A549 (cell line): ENCODE data around the gene RGP1. TPM values are rescaled to one million over a fixed set of nuclear protein-coding genes. Genes with fewer than 3 reads are reported as not detected.

Source experiments
- ATAC-seq, 2 experiments: fragments of 200-7000 bp in 1 of 2; fragments of >200 bp in 1 of 2; cut with Nextera tagmentation in 1 of 2; cut with Tn5 transposase in 1 of 2; 3 replicates each; pipeline versions ENCODE4 v1.8.0 to v1.9.1; 2018 to 2020; ENCODE audit warnings: mild to moderate bottlenecking in 1 of 2, moderate library complexity in 1 of 2
- CTCF ChIA-PET: fragments of 300-600 bp; sonication (Branson Sonifier 250); formaldehyde crosslinking; extraction: SDS; loops from one replicate; lab custom pipeline; 2021; ENCODE audit warnings: antibody characterized with exemption, inconsistent platforms; lab: Yijun Ruan, JAX
- POLR2A ChIA-PET: fragments of 350-600 bp; formaldehyde crosslinking; extraction: SDS; loops from one replicate; lab custom pipeline; 2021; ENCODE audit warnings: antibody characterized with exemption, inconsistent platforms; lab: Yijun Ruan, JAX
- DNase-seq, 2 experiments: peaks; one replicate each; pipeline versions ENCODE4 v3.0.0 to v3.0.0-alpha.2; 2011 to 2016; ENCODE audit warnings: low read depth in 1 of 2, low spot score in 1 of 2
- FAIRE-seq: peaks from 2 replicates; lab custom pipeline; 2011; peaks lifted over from hg19 to GRCh38; lab: Jason Lieb, UNC
- H3K27ac ChIP-seq, 2 experiments: fragments of >200 bp; sonication (Bioruptor Twin); formaldehyde crosslinking; 3 replicates each; pipeline ENCODE4 v1.5.1; 2016 to 2017
- H3K4me1 ChIP-seq: fragments of >200 bp; sonication (Bioruptor Twin); formaldehyde crosslinking; 3 replicates; pipeline ENCODE4 v1.6.1; 2016
- H3K4me2 ChIP-seq: fragments of >200 bp; sonication (Bioruptor Twin); formaldehyde crosslinking; 3 replicates; pipeline ENCODE4 v1.6.1; 2016
- H3K4me3 ChIP-seq: fragments of >200 bp; sonication (Bioruptor Twin); formaldehyde crosslinking; 3 replicates; pipeline ENCODE4 v1.5.1; 2016
- H3K9me3 ChIP-seq: fragments of >200 bp; sonication (Bioruptor Twin); formaldehyde crosslinking; 3 replicates; pipeline ENCODE4 v1.6.1; 2016
- POLR2AphosphoS2 ChIP-seq: conservative IDR thresholded peaks from 2 replicates; pipeline ENCODE4 v1.6.1; 2012; ENCODE audit warnings: low read length, improper control_type of control experiment, inconsistent platforms
- TP53 ChIP-seq: fragments of 250-450 bp; sonication (Bioruptor Pico); IDR thresholded peaks from 2 replicates; pipeline ENCODE4 v1.5.0; 2021; ENCODE audit warnings: mild to moderate bottlenecking, moderate library complexity
- WGBS: methylation state at CpG from one replicate; pipeline ENCODE4 v1.1.6; 2017; ENCODE audit errors: missing lambda C conversion rate; 5-methylcytosine and 5-hydroxymethylcytosine counted together
- polyA plus RNA-seq, 4 experiments: library from polyadenylated mRNA; depleted of rRNA in 3 of 4; stranded (reverse); fragments of >200 nt; fragmentation: RNase III in 1 of 4; extraction: RNeasy Plus Mini Kit Qiagen cat#74134 plus additional on column Dnase treatment in 1 of 4; gene quantifications; 2 replicates in 3 of 4; 3 replicates in 1 of 4; pipeline ENCODE4 v1.2.3, GENCODE V29; 2011 to 2017
- small RNA-seq, 6 experiments: library from RNA; depleted of rRNA; stranded (forward); fragments of <200 nt; gene quantifications; one replicate each; pipeline ENCODE3, GENCODE V24; 2012
- TF ChIP-seq, protein P1 (sequence below): fragments of >200 bp; sonication (Bioruptor Twin); formaldehyde crosslinking; IDR thresholded peaks from 2 replicates; pipeline ENCODE4 v1.6.1; 2016

The RGP1 gene
- polyA plus RNA-seq, 2 of the 4 experiments (the other 2 are of a cell fraction) = 16.1 to 16.6 TPM

GRCh38 chr9:35806101-35806500 lies 57.0 kb downstream of the RGP1 start:
- no peaks in the 10 kb centered on the region for H3K9me3 ChIP-seq
- H3K27ac ChIP-seq = no peak overlapping the region
- no peaks in the 10 kb centered on the region for H3K4me1 ChIP-seq
- FAIRE-seq (no peak), ATAC-seq (no peak)
- no peak overlapping the region for H3K4me3 ChIP-seq
- WGBS = 97% methylated on average over 8 of the region's 8 CpGs
- no peak overlapping the region for H3K4me2 ChIP-seq
- TF ChIP-seq TP53 (CRISPR knock-in tag) = no peak
- TF ChIP-seq, protein P1, sequence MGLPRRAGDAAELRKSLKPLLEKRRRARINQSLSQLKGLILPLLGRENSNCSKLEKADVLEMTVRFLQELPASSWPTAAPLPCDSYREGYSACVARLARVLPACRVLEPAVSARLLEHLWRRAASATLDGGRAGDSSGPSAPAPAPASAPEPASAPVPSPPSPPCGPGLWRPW = no peak
- TF ChIP-seq POLR2AphosphoS2 = no peak
- TF ChIP-seq, all 56 proteins: peak for 0
- POLR2A ChIA-PET = no interaction called here
- CTCF ChIA-PET = interaction anchor here (0.6 to 9.8 kb wide), 6 partner anchors 9 to 212 kb away, joined by 4 to 91 read pairs (median 6); no protein-coding TSS in a partner anchor
- no peak for DNase-seq

Small RNA genes within 50 kb of the gene (small RNA-seq; reads per million reads assigned to genes)
- 0 to 2.1 (median 0) reads per million in 6 experiments for gene MIR6853

Other genes with a start within 250 kb of the RGP1 start
- gene TESK1, start 144.0 kb upstream of the RGP1 start, polyA plus RNA-seq (2011; rRNA removed) = 16.5 and 17.4 TPM in 2 replicates
- gene TESK1, start 144.0 kb upstream of the RGP1 start, polyA plus RNA-seq (2017; fragmentation: RNase III; extraction: RNeasy Plus Mini Kit Qiagen cat#74134 plus additional on column Dnase treatment) = 29.9 to 33.0 TPM (median 30.6 TPM) in 3 replicates
- 0.87 and 1.2 TPM in 2 replicates for gene CD72, start 130.9 kb upstream of the RGP1 start, polyA plus RNA-seq (2011; rRNA removed)
- 0.10 to 0.55 TPM (median 0.44 TPM) in 3 replicates for gene CD72, start 130.9 kb upstream of the RGP1 start, polyA plus RNA-seq (2017; fragmentation: RNase III; extraction: RNeasy Plus Mini Kit Qiagen cat#74134 plus additional on column Dnase treatment)
- gene SIT1, start 98.4 kb upstream of the RGP1 start, polyA plus RNA-seq (2011; rRNA removed) = not detected in 2 replicates
- not detected in 3 replicates for gene SIT1, start 98.4 kb upstream of the RGP1 start, polyA plus RNA-seq (2017; fragmentation: RNase III; extraction: RNeasy Plus Mini Kit Qiagen cat#74134 plus additional on column Dnase treatment)
- 80.2 and 257 TPM in 2 replicates for gene RMRP, start 91.3 kb upstream of the RGP1 start, polyA plus RNA-seq (2011; rRNA removed)
- gene RMRP, start 91.3 kb upstream of the RGP1 start, polyA plus RNA-seq (2017; fragmentation: RNase III; extraction: RNeasy Plus Mini Kit Qiagen cat#74134 plus additional on column Dnase treatment) = 14.7 TPM in 1 of 3 replicates, not detected in the others
- 11.0 and 13.3 TPM in 2 replicates for gene CCDC107, start 91.0 kb upstream of the RGP1 start, polyA plus RNA-seq (2011; rRNA removed)
- gene CCDC107, start 91.0 kb upstream of the RGP1 start, polyA plus RNA-seq (2017; fragmentation: RNase III; extraction: RNeasy Plus Mini Kit Qiagen cat#74134 plus additional on column Dnase treatment) = 20.4 to 21.9 TPM (median 20.7 TPM) in 3 replicates
- 17.6 and 21.4 TPM in 2 replicates for gene ARHGEF39, start 84.1 kb upstream of the RGP1 start, polyA plus RNA-seq (2011; rRNA removed)
- gene ARHGEF39, start 84.1 kb upstream of the RGP1 start, polyA plus RNA-seq (2017; fragmentation: RNase III; extraction: RNeasy Plus Mini Kit Qiagen cat#74134 plus additional on column Dnase treatment) = 16.7 to 19.5 TPM (median 18.3 TPM) in 3 replicates
- 16.3 and 32.9 TPM in 2 replicates for gene CA9, start 75.4 kb upstream of the RGP1 start, polyA plus RNA-seq (2011; rRNA removed)
- 2.5 to 5.6 TPM (median 4.5 TPM) in 3 replicates for gene CA9, start 75.4 kb upstream of the RGP1 start, polyA plus RNA-seq (2017; fragmentation: RNase III; extraction: RNeasy Plus Mini Kit Qiagen cat#74134 plus additional on column Dnase treatment)
- 154 and 281 TPM in 2 replicates for gene TPM2, start 59.4 kb upstream of the RGP1 start, polyA plus RNA-seq (2011; rRNA removed)
- gene TPM2, start 59.4 kb upstream of the RGP1 start, polyA plus RNA-seq (2017; fragmentation: RNase III; extraction: RNeasy Plus Mini Kit Qiagen cat#74134 plus additional on column Dnase treatment) = 956 to 1,105 TPM (median 1,022 TPM) in 3 replicates
- gene TLN1, start 17.1 kb upstream of the RGP1 start, polyA plus RNA-seq (2011; rRNA removed) = 65.5 and 72.1 TPM in 2 replicates
- 108 to 119 TPM (median 117 TPM) in 3 replicates for gene TLN1, start 17.1 kb upstream of the RGP1 start, polyA plus RNA-seq (2017; fragmentation: RNase III; extraction: RNeasy Plus Mini Kit Qiagen cat#74134 plus additional on column Dnase treatment)
- gene CREB3, start 16.6 kb upstream of the RGP1 start, polyA plus RNA-seq (2011; rRNA removed) = 33.3 and 36.0 TPM in 2 replicates
- 51.3 to 54.0 TPM (median 51.7 TPM) in 3 replicates for gene CREB3, start 16.6 kb upstream of the RGP1 start, polyA plus RNA-seq (2017; fragmentation: RNase III; extraction: RNeasy Plus Mini Kit Qiagen cat#74134 plus additional on column Dnase treatment)
- 40.0 and 47.4 TPM in 2 replicates for gene GBA2, start 59 bp upstream of the RGP1 start, polyA plus RNA-seq (2011; rRNA removed)
- 34.8 to 39.5 TPM (median 38.9 TPM) in 3 replicates for gene GBA2, start 59 bp upstream of the RGP1 start, polyA plus RNA-seq (2017; fragmentation: RNase III; extraction: RNeasy Plus Mini Kit Qiagen cat#74134 plus additional on column Dnase treatment)
- gene MSMP, start 5.0 kb downstream of the RGP1 start, polyA plus RNA-seq (2011; rRNA removed) = 0.24 TPM in 1 of 2 replicates, not detected in the other
- gene MSMP, start 5.0 kb downstream of the RGP1 start, polyA plus RNA-seq (2017; fragmentation: RNase III; extraction: RNeasy Plus Mini Kit Qiagen cat#74134 plus additional on column Dnase treatment) = not detected in 3 replicates
- gene NPR2, start 42.3 kb downstream of the RGP1 start, polyA plus RNA-seq (2011; rRNA removed) = 18.8 and 22.8 TPM in 2 replicates
- 7.8 to 8.2 TPM (median 7.8 TPM) in 3 replicates for gene NPR2, start 42.3 kb downstream of the RGP1 start, polyA plus RNA-seq (2017; fragmentation: RNase III; extraction: RNeasy Plus Mini Kit Qiagen cat#74134 plus additional on column Dnase treatment)
- gene SPAG8, start 63.0 kb downstream of the RGP1 start, polyA plus RNA-seq (2011; rRNA removed) = 0.17 and 0.31 TPM in 2 replicates
- 0.45 to 0.71 TPM (median 0.54 TPM) in 3 replicates for gene SPAG8, start 63.0 kb downstream of the RGP1 start, polyA plus RNA-seq (2017; fragmentation: RNase III; extraction: RNeasy Plus Mini Kit Qiagen cat#74134 plus additional on column Dnase treatment)
- 46.9 and 47.3 TPM in 2 replicates for gene HINT2, start 65.8 kb downstream of the RGP1 start, polyA plus RNA-seq (2011; rRNA removed)
- gene HINT2, start 65.8 kb downstream of the RGP1 start, polyA plus RNA-seq (2017; fragmentation: RNase III; extraction: RNeasy Plus Mini Kit Qiagen cat#74134 plus additional on column Dnase treatment) = 59.0 to 69.2 TPM (median 68.5 TPM) in 3 replicates
- gene FAM221B, start 79.4 kb downstream of the RGP1 start, polyA plus RNA-seq (2011; rRNA removed) = not detected in 2 replicates
- gene FAM221B, start 79.4 kb downstream of the RGP1 start, polyA plus RNA-seq (2017; fragmentation: RNase III; extraction: RNeasy Plus Mini Kit Qiagen cat#74134 plus additional on column Dnase treatment) = not detected in 3 replicates
- gene TMEM8B, start 79.9 kb downstream of the RGP1 start, polyA plus RNA-seq (2011; rRNA removed) = 1.8 and 2.0 TPM in 2 replicates
- gene TMEM8B, start 79.9 kb downstream of the RGP1 start, polyA plus RNA-seq (2017; fragmentation: RNase III; extraction: RNeasy Plus Mini Kit Qiagen cat#74134 plus additional on column Dnase treatment) = 1.7 to 2.4 TPM (median 2.2 TPM) in 3 replicates
- not detected in 2 replicates for gene OR13J1, start 121.1 kb downstream of the RGP1 start, polyA plus RNA-seq (2011; rRNA removed)
- not detected in 3 replicates for gene OR13J1, start 121.1 kb downstream of the RGP1 start, polyA plus RNA-seq (2017; fragmentation: RNase III; extraction: RNeasy Plus Mini Kit Qiagen cat#74134 plus additional on column Dnase treatment)
- 0.21 TPM in 1 of 2 replicates, not detected in the other for gene HRCT1, start 156.9 kb downstream of the RGP1 start, polyA plus RNA-seq (2011; rRNA removed)
- gene HRCT1, start 156.9 kb downstream of the RGP1 start, polyA plus RNA-seq (2017; fragmentation: RNase III; extraction: RNeasy Plus Mini Kit Qiagen cat#74134 plus additional on column Dnase treatment) = 0.22 to 0.41 TPM in 2 of 3 replicates, not detected in the other
- 0.05 TPM in 1 of 2 replicates, not detected in the other for gene SPAAR, start 160.2 kb downstream of the RGP1 start, polyA plus RNA-seq (2011; rRNA removed)
- not detected in 3 replicates for gene SPAAR, start 160.2 kb downstream of the RGP1 start, polyA plus RNA-seq (2017; fragmentation: RNase III; extraction: RNeasy Plus Mini Kit Qiagen cat#74134 plus additional on column Dnase treatment)
- gene OR2S2, start 208.9 kb downstream of the RGP1 start, polyA plus RNA-seq (2011; rRNA removed) = not detected in 2 replicates
- not detected in 3 replicates for gene OR2S2, start 208.9 kb downstream of the RGP1 start, polyA plus RNA-seq (2017; fragmentation: RNase III; extraction: RNeasy Plus Mini Kit Qiagen cat#74134 plus additional on column Dnase treatment)